Embryonic facial prominence (tissue), 1 donor: ENCODE data around the gene SARS1.
A peak's percentile ranks its signal among the peaks of the same experiment; 100 is the strongest.
"Not testable (repeated sequence)": the region's sequence is repeated elsewhere in the genome, so short reads cannot be mapped to it uniquely, and the experiment has no call there.

Source experiments
- DNase-seq: peaks from one replicate; pipeline ENCODE4 v3.0.0-alpha.2; 2016; ENCODE audit errors: extremely low spot score

The SARS1 gene

DNA sequence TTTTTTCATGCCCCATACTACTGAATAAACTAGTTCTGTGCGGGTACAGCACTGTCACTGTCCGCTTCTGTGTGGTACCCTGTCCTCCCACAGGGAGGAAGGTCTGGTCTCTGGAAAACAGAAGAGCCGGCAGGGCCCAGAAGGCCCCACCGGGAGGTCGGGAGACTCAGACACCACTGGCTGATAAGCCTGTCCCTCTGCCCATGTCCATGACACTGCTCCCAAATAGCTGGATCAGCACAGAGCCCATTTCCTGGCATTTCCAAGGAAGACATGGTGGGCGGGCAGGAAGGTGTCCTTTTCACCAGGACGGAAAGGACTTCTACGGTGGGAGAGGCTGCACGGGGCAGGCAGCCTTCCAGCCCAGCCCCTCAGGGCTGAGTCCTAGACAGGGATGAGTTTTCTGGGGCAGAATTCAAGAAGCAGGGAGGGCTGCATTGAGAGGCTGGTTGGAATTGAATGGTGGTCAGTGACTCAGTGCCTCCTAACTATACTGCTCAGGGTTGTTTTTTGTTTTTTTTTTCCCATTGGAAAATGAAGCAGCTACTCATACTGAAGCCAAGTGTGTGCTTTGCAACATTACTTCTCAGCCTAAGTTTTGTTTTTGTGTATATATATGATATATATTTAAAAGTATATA lies 62.1 kb downstream of the SARS1 start:
- no peak for DNase-seq

DNA sequence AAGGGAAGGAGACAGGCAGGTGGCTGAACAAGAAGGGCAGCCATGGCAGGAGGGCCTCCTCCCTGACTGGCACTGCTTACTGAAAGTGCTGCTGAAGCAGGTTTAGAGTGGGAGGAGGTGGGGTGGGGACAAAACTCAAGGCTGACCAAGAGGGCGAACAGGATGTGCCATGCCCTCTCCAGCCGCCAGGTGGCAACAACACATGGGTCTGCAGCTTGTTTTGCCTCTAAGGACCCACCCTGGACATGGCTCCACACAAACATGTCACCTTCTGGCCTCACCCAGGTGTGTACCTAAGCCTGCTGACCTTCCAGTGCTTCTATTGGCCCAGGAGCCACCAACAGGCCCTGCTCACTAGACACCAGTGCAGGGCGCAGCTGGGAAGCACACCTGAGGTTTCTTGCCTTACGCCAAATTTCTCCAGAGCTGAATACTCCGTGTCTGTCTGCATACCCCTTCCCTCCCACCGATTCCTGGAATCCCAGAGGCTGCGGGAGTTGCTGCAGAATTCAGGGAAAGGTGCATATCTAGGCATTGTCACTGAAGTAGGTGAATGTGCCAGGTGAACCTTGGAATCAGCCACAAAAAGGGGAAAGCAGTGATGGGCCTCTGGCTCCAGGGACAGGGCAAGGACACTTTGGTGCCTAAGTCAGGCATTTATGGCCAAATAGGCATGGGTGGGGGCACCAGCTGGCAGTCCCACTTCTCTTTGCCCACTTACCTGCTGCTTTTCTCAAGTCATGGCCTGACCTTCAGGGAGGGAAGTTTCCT lies 63.9 kb downstream of the SARS1 start:
- DNase-seq, result no peak

DNA sequence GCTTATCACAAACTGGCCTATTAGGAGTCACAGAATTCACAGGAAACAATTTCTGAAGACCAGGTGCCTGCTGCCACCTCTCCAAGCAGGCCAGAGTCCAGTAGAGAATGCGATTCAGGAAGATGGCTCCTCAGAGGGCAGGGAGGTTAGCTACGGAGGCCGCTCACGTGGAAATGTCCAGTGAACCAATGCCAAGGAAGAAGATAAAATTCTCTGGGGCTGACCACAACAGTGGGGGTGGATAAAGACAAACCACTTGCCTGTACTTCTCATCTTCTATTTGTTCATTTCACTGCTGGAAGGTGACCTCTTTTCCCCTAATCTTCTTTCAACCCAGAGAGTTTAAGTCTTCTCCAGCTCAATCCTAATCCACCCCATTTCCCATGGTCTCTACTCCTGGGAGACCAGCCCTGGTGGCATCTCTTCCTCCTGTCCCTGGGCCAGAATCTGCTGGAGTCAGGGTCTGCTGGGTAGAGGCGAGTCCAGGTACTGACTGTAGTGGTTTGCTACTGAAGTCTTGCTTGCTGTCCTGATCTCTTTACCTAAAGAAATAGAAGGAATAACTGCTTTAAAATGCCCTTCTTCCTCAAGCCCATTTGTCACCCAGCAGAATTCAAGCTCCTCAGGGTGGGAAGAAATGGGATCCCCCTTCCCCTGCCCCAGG lies 66.0 kb downstream of the SARS1 start:
- no peak for DNase-seq

DNA sequence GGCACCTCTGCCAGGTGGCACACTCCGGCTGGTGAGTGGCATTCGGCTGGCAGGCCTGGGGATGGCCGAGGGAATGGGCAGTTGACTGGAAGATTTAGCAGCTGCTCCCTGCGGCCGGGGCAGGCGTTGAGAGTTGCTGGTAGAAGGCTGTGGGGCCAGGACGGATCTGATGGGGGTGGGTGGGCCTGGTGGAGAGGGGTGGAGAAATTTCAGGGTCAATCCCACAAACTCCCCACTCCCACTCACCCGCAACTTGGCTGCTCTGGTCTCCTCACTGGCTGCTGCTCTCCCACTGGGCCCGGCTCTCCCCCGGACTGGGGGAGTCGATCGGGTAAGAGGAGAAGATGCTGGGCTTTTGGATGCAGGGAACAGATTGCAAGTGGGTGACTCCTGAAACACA lies 67.1 kb downstream of the SARS1 start:
- no peak for DNase-seq

DNA sequence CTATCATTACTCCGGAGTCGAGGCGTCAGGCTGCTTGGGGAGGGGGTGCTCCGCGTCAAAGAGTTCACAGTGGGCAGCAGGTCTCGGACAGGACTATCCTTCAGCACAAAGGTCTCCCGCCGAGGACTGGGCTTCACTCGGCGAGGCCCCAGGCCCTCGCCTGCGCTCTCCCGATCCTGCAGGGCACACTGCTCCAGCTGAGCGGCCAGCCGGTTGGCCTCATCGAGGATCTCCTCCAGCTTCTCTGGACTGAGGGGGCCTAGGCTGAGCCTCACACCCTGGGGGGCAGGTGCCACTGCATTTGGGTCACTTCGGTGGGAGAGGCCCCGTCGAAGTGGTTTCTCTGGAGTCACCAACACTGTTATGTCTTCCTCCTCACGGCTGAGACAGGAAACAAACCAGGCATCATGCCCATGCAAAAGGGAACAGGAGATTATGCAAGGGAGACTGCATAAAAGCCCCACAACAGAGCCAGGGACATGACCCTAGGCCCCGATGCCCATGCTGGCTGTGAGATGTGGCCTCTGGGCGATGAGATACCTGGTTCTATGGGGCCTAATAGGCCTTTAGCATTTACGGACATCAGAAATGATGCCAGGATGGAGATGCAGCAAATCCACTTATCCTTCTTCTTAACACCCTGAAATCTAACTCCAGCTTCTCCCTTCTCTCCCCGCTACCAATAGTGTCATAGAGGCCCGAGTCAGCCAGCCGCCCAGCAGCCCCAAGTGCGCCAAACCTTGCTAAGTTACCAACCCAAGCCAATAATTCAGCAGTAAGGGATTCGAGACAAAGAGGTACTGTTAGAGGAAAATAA lies 68.2 kb downstream of the SARS1 start:
- no peak for DNase-seq

DNA sequence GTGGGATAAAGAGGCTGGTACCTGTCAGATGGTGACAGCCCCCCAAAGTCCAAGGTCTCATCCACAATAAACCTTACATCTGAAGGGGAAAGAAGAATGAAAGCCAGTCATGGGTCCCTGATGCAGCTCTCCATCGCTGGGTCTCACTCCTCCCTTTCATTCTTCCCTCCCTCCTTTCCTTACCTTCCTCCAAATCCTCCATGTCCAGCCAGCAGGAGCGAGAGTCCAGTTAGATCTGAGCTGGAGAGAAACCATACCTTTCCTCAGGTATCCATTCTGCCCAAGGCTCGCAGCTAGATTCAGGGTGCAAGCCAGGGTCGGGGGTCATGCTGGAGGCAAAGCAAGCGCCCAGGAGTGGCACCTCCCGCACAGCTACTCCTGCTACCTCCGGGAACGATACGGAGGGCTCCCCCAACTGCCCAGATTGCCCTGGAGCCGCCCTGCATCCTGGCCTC lies 68.8 kb downstream of the SARS1 start:
- no peak for DNase-seq

DNA sequence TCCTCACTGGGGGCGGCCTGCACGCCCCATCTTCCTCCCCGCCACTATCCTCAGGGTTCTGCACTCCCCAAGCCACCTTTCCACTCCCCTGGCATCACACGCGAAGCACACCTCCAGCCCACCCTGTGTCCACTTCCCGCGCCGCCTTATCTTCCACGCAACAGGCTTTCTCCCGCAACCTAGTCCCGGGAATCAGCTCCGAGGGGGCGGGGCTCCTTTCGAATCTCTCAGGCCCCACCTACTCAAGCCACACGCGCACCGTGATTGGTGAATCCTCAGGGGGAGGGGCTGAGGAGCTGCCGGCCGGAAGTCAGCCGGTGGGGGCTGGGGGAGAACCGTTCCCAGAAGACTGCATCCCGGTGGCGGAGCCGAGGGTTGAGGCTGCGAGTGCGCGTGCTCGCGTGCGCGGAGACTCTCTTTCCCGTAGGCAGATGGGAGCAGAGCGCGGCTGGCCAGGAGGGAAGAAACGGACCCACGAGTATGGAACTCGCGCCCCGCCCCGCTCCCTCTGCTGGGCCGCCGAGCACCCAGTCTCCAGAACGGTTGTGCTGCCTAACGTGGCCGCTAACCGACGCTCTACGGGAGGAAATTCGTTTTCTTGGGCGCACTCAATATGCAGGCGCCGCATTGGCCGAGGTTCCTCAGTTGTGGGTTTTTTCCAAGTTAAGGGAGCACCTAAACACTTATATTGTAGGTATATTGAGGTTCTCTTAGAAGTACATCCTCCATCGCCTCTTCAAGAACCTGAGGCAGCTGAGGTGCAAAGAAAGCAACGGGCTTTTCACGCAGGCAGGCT lies 69.4 kb downstream of the SARS1 start, which contains the start of gene PSRC1:
Gene PSRC1, minus strand, starts transcription at position 194 of the 796 bp plus-strand sequence.
- peak; percentile 93 for DNase-seq

DNA sequence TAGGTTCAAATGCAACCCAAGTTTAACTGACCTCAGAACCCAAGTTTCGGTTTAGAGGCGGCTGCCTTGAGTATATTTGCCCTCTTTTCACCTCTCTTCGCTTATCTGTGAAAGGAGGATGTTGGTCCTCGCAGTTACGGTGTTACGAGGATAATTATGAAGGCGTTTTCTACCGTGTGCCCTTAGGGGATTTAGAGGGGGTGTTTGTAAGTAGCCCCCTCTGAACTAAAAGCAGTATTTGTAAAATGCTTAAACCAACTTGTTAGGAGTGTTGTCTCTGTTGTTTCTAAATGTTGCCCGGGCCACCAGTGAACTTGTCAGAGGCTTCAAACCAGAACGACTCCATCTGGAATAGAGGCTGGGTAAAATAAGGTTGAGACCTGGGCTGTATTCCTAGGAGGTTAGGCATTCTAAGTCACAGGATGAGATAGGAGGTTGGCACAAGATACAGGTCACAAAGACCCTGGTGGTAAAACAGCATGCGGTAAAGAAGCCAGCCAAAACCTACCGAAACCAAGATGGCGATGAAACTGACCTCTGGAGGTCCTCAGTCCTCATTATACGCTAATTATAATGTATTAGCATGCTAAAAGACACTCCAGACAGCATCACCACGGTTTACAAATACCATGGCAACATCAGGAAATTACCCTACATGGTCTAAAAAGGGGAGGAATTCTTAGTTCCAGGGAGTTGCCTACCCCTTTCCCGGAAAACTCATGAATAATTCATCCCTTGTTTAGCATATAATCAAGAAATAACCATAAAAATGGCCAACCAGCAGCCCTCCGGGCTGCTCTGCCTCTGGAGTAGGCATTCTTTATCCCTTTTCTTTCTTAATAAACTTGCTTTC lies 70.3 kb downstream of the SARS1 start:
- no peak for DNase-seq

DNA sequence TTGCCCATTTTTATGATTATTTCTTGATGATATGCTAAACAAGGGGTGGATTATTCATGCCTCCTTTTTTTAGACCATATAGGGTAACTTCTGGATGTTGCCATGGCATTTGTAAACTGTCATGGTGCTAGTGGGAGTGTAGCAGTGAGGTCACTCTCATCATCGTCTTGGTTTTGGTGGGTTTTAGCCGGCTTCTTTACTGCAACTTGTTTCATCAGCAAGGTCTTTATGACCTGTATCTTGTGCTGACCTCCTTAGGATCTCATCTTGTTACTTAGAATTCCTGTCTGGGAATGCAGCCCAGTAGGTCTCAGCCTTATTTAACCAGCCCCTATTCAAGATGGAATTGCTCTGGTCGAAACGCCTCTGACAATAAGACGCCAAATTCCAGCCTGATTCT lies 73.0 kb downstream of the SARS1 start:
- DNase-seq, result not testable (repeated sequence)
